ENCODE data around the gene KIAA1217.
"Not testable (repeated sequence)": the region's sequence is repeated elsewhere in the genome, so short reads cannot be mapped to it uniquely, and the experiment has no call there.

The KIAA1217 gene

DNA sequence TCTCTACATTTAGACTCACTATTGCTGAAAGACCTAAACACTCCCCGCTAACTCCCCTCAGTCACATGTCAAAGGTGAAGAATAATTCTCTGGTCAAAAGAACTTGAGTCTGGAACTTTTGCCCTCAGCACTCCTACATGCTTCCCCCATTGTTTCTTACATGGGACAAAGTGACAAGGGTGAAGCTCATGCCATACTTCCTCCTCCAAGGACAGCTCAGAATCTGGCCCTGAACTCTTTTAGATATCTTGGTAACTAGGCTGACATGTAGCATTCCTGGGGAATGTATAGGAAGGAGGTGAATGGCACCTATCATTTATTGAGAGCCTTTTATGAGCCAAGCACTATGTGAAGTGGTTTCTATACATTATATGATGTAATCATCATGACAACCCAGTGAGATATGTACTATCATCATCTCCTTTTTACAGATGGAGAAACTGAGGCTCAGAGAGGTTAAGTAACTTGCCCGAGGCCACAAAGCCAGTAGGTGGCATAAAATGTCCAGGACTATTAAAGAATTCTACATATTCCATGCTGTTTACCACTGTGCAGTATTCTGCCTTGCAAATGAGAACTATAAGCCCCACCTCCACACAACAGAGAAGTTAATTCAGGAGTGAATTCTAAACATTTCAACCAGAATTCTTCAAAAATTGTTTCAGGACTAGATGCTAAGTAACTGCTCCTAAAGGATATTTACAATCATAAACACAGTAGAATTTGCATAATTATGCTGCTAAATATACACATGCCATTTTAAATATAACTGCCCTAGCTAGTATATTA lies 268.2 kb downstream of the KIAA1217 start:
- no peak for DNase-seq (ENCODE audit: low spot score)
- in situ Hi-C loops (cut with MboI; ENCODE audit: low sequenced_read_pairs, unreplicated experiment): no loop called here
- TF ChIP-seq, protein P1, sequence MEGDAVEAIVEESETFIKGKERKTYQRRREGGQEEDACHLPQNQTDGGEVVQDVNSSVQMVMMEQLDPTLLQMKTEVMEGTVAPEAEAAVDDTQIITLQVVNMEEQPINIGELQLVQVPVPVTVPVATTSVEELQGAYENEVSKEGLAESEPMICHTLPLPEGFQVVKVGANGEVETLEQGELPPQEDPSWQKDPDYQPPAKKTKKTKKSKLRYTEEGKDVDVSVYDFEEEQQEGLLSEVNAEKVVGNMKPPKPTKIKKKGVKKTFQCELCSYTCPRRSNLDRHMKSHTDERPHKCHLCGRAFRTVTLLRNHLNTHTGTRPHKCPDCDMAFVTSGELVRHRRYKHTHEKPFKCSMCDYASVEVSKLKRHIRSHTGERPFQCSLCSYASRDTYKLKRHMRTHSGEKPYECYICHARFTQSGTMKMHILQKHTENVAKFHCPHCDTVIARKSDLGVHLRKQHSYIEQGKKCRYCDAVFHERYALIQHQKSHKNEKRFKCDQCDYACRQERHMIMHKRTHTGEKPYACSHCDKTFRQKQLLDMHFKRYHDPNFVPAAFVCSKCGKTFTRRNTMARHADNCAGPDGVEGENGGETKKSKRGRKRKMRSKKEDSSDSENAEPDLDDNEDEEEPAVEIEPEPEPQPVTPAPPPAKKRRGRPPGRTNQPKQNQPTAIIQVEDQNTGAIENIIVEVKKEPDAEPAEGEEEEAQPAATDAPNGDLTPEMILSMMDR (IDR thresholded peaks at IDR 0.05; ENCODE audit: borderline replicate concordance, control extremely low read depth, extremely low read depth, insufficient read depth, missing control alignments): no peak

DNA sequence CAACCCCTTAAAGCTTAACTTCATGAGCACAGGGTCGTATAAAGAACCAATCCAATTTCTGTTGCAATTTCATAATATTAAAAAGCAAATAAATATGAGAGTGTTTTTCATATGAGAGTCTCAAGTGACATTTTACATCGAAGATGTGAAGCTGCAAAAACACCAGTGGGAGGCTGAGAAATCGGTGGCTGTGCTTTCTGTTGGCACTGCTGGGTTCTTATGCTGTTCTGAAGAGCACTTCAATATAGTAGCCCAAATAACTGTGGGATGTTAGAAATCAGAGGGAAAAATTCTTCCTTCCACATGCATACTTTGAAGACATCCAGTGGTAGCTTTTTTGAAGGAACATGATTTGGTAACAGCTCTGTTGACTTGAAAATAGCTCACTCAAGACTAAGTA lies 269.0 kb downstream of the KIAA1217 start:
- TF ChIP-seq, protein P1 (IDR thresholded peaks at IDR 0.05; ENCODE audit: borderline replicate concordance, control extremely low read depth, extremely low read depth, insufficient read depth, missing control alignments): no peak
- in situ Hi-C loops (cut with MboI; ENCODE audit: low sequenced_read_pairs, unreplicated experiment): no loop called here
- DNase-seq (ENCODE audit: low spot score): no peak

- DNase-seq (ENCODE audit: low spot score): no peak
- TF ChIP-seq, protein P1 (IDR thresholded peaks at IDR 0.05; ENCODE audit: borderline replicate concordance, control extremely low read depth, extremely low read depth, insufficient read depth, missing control alignments): no peak
- in situ Hi-C loops (cut with MboI; ENCODE audit: low sequenced_read_pairs, unreplicated experiment): no loop called here
Observed at GRCh38 chr10:24479806-24480205, 270.9 kb downstream of the KIAA1217 start.

DNA sequence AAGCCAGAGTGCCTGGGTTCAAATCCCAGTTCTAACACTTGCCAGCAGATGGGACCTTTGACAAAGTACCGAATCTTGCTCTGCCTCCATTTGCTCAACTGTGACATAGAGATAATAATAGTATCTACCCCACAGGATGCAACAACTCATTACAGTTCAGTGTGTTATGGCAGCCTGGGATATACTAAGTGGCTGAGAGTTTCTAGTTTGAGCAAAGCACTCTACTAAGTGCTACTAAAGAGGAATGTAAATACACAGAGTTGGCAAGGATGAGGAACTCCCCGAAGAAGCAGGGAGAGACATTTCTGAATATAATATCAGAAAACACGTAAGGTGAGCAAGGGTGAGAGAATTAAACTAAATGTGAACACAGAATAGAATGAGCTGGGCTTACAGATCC lies 271.5 kb downstream of the KIAA1217 start:
- DNase-seq (ENCODE audit: low spot score): no peak
- in situ Hi-C loops (cut with MboI; ENCODE audit: low sequenced_read_pairs, unreplicated experiment): no loop called here
- TF ChIP-seq, protein P1 (IDR thresholded peaks at IDR 0.05; ENCODE audit: borderline replicate concordance, control extremely low read depth, extremely low read depth, insufficient read depth, missing control alignments): no peak

- TF ChIP-seq, protein P1 (IDR thresholded peaks at IDR 0.05; ENCODE audit: borderline replicate concordance, control extremely low read depth, extremely low read depth, insufficient read depth, missing control alignments): no peak
- in situ Hi-C loops (cut with MboI; ENCODE audit: low sequenced_read_pairs, unreplicated experiment): no loop called here
- no peak for DNase-seq (ENCODE audit: low spot score)
Observed at GRCh38 chr10:24481241-24481640, 272.3 kb downstream of the KIAA1217 start.

DNA sequence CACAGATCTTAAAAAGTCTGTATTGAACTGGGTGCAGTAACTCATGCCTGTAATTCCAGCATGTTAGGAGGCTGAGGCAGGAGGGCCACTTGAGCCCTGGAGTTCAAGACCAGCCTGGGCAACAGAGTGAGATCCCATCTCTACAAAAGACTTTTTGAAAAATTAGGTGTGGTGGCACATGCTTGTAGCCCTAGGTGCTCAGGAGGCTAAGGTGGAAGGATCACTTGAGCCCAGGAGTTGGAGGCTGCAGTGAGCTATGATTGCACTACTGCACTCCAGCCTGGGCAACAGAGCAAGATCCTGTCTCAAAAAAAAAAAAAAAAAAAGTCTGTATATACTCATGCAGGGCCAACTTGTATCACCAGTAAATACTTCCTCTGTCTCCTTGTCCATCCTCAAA lies 273.8 kb downstream of the KIAA1217 start:
- DNase-seq (ENCODE audit: low spot score); in situ Hi-C loops (cut with MboI; ENCODE audit: low sequenced_read_pairs, unreplicated experiment): not testable (repeated sequence)

- in situ Hi-C loops (cut with MboI; ENCODE audit: low sequenced_read_pairs, unreplicated experiment): no loop called here
- DNase-seq (ENCODE audit: low spot score): no peak
- TF ChIP-seq, protein P1 (IDR thresholded peaks at IDR 0.05; ENCODE audit: borderline replicate concordance, control extremely low read depth, extremely low read depth, insufficient read depth, missing control alignments): no peak
Observed at GRCh38 chr10:24483701-24484100, 274.8 kb downstream of the KIAA1217 start.
